Dedifferentiated amniotic fluid mesenchymal stem cell (primary cell): ENCODE data around the gene WIPI1.

Experiments used
- DNase-seq: peaks from one replicate; pipeline ENCODE4 v3.0.0-alpha.2; 2016; ENCODE audit errors: extremely low spot score

Gene WIPI1

DNA sequence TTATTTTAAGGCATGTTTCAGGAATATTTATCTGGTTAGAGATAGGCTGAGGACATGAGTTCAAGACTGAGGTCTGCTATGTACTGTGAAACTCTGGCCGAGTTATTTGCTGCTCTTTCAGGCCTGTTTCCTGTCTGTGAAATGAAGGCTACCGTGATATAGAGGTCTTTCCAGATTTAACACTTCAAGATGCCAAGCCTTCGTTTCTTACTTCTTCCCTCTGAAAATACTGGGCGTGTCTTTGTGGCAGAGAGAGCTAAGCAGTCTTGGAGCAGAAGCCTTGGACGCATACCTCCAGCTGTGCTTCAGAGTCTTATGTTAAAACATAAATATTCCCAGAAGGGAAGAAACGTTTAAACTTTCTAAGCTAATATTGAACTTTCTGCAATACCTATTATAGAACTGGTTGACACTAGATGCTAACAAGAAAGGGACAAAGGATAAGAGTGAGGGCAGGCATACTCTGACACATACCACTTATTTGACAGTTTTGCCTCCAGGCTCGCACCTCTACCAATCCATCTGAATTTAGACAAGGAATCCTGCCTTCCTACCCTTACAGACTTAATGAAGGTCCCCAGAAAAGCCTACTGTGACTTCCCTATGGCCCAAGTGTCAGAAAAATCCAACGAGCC is 17.5 kb downstream of the WIPI1 start:
- DNase-seq, result no peak

DNA sequence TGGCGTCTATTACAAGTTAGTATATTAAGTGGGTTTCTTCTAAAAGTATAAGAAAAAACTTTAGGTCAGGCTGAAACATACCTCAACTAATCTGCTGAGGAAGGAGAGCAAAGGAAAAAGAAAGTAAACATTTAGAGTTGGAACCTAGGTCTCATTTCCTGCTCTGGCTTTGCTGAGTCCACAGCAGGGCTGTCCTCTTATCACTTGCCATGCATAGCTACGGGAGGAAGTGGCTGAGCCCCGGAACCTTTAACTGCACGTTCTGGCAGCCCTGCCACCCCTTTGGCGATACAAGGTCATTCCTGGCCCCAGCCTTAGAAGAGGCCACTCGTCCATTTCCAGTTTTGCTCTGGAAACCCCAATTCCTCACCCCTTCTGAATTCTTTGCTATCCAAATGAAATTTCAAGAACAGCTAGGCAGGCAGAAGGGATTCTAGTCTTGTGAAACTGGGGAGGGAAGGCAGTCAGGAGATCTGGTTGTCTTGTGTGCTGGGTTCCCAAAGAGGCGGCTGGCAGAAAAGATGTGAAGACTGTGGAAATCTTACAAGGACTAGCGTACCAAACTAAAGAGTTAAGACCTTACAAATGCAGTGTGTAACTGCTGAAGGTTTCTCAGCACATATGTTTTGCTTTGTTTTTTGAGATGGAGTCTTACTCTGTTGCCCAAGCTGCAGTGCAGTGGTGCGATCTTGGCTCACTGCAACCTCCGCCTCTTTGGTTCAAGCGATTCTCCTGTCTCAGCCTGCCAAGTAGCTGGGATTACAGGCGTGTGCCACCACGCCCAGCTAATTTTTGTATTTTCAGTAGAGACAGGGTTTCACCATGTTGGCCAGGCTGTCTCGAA is 19.1 kb downstream of the WIPI1 start:
- DNase-seq, result no peak

DNA sequence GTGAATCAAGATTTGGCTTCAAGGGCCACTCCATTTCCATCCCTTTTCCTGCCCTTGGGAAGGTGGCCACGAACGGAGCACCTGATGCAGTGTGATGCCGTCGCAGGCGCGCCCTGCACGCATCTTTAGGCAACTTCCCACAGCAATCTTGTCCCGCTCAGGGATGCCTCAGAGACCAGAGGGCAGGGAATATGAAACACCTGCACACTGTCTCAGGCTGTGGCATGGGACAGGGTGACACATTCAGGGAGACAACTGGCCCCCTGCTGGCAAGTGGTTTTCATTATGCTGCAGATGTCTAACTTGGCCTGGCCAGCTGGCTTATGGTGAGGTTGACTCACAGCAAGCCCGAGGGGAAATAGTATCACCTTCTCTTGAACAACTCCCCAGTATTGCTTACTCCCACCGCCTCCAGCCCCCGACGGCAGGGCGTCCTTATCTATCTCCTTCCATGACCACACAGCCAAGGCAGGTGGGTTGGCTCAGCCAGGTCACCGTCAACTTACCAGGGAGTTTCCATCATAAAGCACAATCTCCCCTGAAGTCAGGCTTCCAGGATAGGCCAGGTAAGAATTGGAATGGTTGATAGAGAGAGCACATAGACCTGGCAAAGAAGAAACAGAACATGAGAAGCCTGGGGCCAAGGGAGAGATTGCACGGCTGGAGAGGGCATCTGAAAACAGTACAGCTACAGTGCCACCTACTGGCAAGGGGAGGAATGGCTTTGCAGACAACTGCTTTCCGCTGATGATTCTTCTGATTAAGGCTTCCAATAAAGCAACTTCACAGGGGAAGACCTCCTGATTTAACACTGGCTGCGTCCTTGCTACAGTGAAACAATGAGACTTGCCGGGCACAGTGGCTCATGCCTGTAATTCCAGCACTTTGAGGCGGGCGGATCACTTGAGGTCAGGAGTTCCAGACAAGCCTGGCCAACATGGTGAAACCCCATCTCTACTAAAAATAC is 21.1 kb downstream of the WIPI1 start:
- DNase-seq, result peak; percentile 69

DNA sequence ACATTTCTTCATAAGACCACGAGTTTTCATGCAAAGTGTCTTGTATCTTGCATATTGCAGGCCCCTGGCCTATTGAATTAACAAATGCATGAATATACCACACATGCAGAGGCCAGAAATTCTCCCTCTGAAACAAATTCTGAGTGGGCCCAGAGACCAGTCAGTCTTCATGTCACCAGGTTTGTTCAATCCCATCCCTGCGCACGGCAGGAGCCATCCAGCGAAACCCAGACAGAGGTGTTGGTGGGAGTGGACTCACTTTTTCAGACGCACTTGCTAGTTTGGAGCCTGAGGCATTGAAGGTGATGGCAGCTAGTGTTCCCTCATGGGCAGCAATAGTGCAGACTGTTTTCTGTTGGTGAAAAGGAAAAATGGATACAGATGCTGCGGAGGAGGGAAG is 21.9 kb downstream of the WIPI1 start:
- no peak for DNase-seq

DNA sequence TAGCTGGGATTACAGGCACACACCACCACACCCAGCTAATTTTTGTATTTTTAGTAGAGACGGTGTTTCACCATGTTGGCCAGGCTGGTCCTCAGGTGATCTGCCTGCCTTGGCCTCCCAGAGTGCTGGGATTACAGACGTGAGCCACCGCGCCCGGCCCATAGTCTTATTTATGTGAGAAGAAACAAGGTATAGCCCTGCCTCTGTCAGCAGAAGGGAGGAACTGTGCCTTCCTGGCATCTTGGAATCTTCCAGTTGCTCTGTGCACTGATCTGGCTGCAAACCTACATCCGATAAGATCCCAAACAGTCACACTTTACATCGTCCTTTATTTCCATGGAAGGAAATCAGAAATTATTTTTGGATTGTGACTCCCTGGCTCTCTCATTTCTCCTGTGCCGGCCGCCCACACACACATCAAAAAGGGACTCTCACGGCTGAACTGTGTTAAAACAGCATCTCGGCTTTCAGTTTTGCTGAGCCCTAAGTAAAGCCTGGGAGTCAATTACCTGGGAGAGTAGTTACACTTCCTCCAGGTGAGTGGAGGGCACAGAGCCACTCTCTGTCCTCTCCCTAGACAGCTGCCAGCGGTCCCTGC is 23.3 kb downstream of the WIPI1 start:
- DNase-seq, result no peak

DNA sequence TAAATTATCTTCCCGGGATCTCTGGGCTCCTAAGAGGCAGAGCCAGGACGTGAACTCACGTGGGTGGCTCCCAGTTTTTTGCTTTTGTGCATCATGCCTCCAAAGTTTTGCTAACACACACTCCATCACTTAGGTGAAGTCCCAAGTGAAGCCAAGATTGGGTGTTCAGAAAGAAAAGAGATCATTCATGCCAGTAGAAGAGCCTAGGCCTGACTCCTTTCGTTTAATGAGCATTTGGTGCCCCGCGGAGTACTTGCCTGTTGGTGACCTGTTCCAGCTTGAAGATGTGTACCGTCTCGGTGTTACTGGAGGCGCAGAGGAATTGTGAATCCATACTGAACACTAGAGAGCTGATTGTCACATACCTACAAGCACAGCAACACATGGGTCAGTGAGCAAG is 24.1 kb downstream of the WIPI1 start:
- no peak for DNase-seq

DNA sequence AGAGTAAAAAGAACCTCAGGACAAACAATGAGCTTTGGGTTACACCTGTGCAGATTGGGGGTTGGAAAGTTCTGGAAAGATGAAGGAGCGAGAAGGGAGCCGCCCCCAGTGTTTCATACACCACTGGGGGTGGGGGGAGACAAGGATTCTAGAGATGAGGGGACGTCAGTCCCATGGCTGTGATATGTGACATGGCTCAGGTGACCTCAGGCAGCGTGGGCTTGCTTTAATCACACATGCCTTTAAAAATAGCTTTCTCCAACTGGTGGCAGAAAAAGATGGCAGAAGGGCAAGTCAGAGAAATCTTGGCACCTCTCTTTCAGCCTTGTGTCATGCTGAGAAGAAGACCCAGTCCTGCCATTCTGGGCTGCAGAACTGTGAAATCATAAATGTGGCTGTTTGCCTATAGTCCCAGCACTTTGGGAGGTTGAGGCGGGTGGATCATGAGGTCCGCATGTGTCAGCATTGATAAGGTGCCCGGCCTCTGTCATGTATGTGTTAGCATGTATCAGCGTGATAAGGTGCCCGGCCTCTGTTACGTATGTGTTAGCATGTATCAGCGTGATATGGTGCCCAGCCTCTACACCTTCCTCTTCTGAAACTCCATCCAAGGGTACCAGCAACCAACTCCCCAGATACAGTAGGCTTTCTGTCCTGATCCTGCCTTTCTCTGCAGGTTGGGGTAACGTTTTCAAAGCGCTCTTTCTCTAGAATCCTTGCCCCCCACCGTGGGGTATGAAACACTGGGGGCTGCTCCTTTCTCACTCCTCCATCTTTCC is 25.0 kb downstream of the WIPI1 start:
- DNase-seq, result no peak

DNA sequence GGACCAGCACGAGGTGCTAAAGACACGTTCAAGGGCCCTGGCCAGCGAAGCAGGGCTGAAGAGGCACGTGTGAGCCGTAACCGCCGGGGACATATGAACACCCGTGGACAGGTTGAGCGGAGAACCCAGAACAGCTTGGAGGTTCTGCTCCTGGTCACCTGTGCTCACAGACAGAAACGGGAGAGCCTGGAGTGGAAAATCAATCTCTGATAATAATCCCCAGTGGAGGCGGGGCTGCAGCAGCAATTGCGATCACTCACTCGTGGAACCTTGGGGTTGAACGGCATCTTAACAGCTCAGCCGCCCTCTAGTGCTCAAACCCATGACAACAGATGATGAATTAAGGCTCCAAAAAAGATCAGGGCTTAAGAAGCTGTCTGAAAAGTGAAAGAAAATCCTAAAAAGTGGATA is 25.6 kb downstream of the WIPI1 start:
- no peak for DNase-seq

DNA sequence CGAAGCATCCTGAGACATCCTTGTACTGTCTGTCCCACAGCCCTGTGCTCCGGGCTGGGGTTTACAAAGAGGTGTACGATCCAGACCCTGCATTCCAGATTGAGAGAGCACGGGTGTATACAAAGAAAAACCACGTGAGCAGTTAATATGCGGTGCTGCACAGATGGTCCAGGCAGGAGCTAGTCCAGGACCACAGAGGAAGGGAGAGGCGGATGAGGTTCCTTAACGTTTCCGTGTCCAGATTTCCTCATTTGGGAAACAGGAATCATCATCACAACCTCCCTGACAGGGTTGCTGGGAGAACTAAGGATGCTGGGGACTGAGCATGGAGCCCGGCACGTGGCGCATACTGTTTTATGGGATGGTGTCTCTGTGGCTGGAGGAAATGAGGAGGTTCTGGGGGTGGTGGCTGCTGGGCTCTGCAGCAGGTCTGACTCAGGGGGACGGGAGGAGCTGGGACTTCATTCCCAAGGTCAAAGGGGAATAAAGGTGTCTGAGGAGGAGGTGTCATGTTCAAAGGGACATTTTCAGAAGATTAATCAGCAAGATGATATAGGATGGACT is 26.2 kb downstream of the WIPI1 start:
- no peak for DNase-seq

DNA sequence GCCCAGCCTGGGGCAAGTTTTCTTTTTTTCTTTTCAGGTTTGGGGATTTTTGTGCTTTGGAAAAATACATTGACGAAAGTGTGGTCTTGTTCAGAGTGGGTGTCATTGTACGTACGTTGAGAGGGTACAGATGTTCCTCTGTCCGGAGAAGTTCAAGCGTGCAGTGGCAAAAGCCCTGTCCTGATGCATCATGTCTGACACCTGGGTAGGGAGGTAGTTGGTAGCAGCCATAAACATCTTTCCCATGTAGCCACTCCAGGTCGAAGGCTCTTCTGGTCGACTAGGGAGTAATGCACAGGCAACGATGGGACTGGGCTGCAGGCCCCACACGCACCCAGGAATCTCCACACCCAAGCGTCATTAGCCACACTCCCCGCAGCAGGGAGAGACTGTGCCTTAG is 27.4 kb downstream of the WIPI1 start:
- DNase-seq, result no peak

DNA sequence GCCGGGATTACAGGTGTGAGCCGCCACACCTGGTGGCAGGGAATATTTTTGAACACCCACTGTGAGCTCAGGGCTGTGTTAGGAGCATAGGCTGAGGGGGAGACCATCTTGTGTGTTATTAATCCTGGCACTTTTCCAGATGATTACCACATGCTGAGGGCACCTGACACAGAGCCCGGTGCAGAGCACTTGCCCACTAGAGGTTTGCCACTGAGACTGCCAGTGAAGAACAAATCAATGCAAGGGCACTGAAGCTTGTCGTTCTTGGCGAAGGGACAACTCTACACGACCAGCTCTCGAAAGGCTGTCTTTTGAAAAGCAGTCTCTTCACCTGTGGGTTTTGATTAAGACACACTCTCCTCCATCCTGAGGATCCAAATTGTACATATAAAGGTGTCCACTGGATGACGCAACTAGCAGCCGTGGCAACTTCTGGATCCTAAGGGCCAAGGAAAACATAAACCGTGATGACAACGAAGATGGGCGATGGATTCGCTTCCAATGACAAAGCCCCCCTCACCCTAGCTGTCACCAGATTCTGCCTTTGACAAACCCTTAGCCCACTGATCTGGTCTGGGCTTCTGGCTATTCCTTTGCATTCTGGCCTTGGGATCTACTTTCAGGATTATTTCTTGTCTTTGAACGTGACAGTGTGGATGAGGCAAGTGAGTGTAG is 28.7 kb downstream of the WIPI1 start:
- no peak for DNase-seq

DNA sequence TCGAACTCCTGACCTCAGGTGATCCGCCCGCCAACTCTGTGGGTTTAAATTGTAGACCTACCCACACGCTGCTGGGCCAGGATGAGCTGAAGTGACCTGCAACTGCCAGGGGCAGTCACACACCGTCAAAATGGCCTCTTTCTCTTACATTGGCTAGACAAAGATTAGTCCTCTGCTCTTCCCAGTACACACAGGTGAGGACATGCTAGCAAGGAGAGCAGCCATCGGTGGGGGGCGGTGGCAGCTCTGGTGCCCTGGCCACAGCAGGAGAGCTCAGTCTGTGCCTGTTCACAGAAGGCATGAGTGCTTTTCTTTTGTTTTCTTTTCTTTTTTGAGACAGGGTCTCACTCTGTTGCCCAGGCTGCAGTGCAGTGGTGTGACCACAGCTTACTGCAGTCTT is 29.7 kb downstream of the WIPI1 start:
- DNase-seq, result no peak

DNA sequence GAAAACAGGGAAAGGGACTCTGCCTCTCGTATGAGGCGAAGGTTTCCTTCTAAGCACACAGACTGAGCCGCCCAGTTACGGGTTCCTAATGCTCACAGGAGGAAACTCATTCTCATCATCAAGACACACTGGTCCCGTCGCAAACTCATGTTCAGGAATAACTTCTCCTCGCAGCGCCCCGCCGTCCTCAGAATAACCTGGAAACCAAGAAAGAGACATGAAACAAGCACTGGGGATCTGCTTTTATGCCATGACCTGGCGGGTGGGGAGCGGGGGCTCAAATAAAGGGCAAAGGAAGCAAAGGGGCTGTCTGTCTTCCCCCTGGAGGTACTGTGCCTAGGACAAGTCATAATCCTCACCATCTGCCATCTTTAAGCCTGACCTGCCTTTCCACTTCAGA is 31.3 kb downstream of the WIPI1 start:
- no peak for DNase-seq

DNA sequence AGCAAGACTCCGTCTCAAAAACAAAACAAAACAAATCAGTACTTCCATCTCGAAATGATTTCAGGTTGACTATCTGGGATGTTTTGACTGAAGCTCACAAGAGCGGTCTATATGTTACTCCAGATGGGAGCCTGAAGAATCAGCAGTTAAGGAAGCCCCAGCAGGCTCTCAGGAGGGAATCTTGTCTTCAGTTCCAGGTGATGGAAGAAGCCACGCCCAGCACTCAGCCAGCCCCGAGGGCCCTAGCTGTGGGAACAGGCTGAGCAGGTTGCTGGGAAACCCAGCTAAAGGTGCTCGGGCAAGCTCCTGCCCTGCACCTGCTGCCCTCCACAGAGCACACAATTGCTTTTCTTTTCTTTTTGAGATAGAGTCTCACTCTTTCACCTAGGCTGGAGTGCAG is 32.4 kb downstream of the WIPI1 start:
- DNase-seq, result no peak

DNA sequence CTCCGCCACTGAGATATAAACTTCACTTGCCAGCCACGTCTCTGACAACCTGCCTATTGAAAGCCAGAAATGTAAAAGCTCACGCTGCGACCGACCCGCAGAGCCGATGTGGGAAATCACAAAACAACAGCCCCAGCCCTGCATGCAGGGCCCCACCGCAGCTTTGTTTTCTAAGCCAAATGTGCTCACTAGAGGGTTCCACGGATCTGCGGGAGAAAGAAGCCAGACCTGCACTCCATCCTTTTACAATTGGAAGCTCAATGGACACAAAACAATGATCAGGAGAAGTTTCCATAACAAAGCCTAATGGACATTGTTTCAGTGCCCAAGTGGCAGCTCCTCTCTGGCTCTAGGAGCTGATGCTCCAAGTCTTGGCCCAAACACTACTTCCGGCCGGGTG is 33.1 kb downstream of the WIPI1 start:
- no peak for DNase-seq

DNA sequence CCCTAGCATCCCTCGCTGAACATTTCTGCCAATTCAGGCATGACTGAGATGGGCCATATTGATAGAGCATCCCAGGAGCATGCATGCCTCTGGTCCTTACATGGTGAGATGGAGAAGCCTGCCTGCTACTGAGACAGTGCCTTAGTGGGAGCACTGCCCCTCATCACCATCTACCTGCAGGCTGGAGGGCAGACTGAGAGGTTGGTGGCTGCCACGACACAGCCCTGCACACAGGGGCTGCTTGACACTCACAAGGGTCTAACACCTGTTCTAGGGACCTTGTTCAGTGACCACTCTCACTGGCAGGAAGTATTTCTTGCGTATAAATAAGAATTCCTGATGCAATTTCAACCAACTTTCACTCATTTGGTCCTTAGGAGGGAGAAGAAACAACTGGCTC is 34.0 kb downstream of the WIPI1 start:
- DNase-seq, result no peak

DNA sequence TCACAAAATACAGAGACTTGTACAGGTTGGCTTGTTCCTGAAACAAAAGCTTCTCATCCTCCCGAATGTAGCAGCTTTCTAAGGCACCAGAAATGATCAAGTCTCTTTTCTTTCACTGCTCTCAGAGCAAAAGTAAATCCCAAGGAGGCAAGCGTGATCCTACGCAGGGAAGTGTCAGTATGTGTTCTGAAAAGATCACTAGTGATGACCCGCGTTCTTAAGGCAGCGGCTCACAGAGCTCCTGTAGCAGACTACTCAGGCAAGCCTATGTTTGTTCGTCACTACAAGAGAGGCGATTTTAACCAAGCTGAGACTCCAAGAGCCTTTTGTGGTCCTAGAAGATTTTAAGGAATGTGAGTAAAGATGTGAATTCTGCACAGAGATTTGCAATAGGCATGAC is 34.5 kb downstream of the WIPI1 start:
- DNase-seq, result no peak

DNA sequence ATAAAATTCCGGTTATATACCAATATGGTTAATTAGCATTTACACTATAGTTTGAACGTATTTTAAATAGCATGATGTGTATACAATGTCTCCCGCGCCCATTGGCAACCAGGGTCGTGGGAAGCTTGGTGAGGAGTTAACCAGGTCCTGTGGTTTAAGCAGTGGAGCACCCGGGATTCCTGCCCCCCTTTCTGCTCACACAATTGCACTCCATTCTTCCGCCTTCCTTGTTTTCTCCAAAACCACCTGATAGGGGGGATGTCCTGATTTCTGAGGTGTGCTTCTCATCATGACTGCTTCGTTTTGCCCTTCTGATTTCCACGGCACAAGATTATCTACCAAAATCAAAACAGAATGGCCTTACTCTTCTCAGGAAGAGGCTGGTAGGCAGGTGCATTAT is 35.8 kb downstream of the WIPI1 start:
- no peak for DNase-seq

DNA sequence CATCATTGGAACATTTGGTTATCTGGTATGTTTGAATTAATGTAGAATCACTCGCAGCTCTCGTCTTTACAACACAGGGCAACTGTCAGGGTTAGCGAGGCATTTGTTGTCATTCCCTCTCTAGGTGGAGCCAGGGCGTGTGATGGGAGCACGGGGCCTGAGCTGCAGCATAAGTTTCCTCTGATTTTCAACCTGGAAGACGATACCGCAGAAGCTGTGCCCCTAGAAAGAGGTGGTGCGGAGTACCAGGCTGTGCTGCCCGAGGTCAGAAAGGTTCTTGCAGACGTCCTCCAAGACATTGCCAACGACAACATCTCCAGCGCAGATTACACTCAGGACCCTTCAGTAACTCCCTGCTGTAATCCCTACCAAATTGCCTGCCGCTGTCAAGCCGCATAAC is 37.2 kb downstream of the WIPI1 start:
- no peak for DNase-seq

DNA sequence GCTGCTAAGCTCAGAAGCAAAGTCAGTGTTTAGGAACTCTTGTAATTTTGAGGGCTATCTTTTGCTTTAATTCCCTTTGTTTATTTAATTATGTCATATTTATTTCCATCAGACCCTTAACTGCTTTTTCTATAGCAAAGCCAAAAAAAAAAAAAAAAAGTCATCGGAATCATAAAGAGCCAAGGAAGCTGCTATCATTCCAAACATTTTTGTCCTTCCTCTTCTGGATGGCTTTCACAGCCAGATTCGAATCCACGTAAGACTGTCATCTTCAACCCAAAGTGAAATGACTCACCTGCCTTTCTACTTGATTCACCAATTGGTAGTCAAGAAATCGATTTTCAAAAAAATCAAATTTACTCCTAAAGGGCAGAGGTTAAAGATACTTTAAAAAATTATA is 38.4 kb downstream of the WIPI1 start:
- no peak for DNase-seq
